Activated naive CD4-positive, alpha-beta T cell treated with anti-CD3 and anti-CD28 coated beads, Interleukin-2, amount 50 U/mL, for 72 hours (primary cell): ENCODE results near the gene OPRM1. TPM values are rescaled to one million over a fixed set of nuclear protein-coding genes. Genes with fewer than 3 reads are reported as not detected.
A peak's percentile ranks its signal among the peaks of the same experiment; 100 is the strongest.
"Not testable (repeated sequence)": the region's sequence is repeated elsewhere in the genome, so short reads cannot be mapped to it uniquely, and the experiment has no call there.

ENCODE experiments used
- ATAC-seq, 2 donors: fragments of 150-1000 bp; cut with Tn5 transposase; 2 replicates each; pipeline ENCODE4 v1.10.0; 2021; ENCODE audit warnings: mild to moderate bottlenecking in 2 of 2, moderate library complexity in 2 of 2
- DNase-seq, 2 donors: peaks; one replicate each; pipeline ENCODE4 v3.0.0; 2021 to 2022; ENCODE audit warnings: low spot score in 2 of 2
- H3K27ac Mint-ChIP-seq, 2 donors: one replicate each; pipeline ENCODE4 v1.8.0; 2022; ENCODE audit warnings: mild to moderate bottlenecking in 2 of 2, mixed read lengths in 2 of 2
- H3K36me3 Mint-ChIP-seq, 2 donors: one replicate each; pipeline ENCODE4 v1.8.0; 2022; ENCODE audit warnings: mixed read lengths in 2 of 2
- H3K9me3 Mint-ChIP-seq, 2 donors: one replicate each; pipeline ENCODE4 v1.8.0; 2022; ENCODE audit warnings: mixed read lengths in 2 of 2
- total RNA-seq, 2 donors: library from RNA; stranded (reverse); gene quantifications; one replicate each; pipeline ENCODE4 v1.2.3, GENCODE V29; 2022

Gene OPRM1
- total RNA-seq, 2 donors from 2014 or later, result not detected

- no peak for ATAC-seq
- Mint-ChIP-seq H3K27ac (peak overlapping the region; percentile 15 to 27), H3K9me3 (no peaks in the 10 kb centered on the region)
Observed at GRCh38 chr6:154234019-154234772, 195.2 kb downstream of the OPRM1 start.

DNA sequence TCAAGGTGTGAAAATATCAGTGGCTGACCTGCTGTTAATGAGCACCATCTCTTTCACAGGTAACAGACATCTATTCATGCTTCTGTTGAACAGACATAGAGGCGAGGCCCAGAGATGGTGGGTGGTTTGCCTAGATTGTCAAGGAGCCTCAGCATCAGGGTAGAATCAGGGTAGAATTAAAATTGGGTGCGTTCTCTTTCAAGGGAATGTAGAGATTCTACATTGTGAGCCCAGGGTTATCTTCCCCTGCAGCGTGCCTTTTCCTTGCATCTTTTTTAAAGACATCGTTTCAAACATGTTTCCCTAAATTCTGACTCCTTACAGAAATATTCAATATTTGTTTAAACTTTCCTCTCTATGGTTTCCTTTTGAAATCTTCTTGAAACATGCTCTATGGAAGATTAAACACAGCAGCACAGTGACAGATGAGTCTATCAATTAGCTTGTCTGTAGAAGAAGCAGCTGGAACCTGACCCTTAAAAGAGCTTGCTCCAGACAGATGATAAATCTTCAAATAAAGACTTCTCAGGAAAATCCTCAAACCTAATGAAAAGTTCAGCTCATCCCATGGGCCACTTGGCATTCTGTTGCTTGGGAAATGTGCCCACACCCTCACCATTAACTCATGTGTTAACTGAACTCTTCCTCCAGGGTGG is 197.7 kb downstream of the OPRM1 start:
- Mint-ChIP-seq H3K27ac (peak overlapping the region in 1 of 2 donors; percentile 68), H3K36me3 (no peaks in the 10 kb centered on the region), H3K9me3 (no peaks in the 10 kb centered on the region)
- ATAC-seq (no peak), DNase-seq (no peak)

More at GRCh38 chr6:154234019-154234772, 195.2 kb downstream of the OPRM1 start:
- DNase-seq, result no peak
- peaks cover 0 to 12% of the 10 kb centered on the region in 2 donors for H3K36me3 Mint-ChIP-seq

DNA sequence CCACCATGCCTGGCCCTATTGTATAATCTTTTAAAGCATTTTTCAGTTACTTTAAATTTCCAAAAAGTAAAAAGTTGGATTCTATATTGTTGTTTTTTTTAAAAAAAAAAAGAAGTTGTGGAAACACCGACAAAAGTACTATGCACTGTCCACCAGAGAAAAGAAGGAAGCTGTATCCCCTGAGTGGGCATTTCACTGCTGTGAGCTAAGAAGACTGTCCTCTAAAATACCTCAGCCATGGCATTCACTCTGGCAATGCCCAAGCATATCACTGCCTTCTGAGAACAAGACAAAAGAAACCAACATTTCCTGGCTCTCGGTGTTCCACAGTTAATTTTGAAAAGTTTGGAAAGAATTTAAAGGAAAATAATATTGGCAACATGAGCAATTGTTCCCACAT is 199.8 kb downstream of the OPRM1 start:
- ATAC-seq (no peak), DNase-seq (no peak)
- Mint-ChIP-seq H3K27ac (peak overlapping the region in 1 of 2 donors; percentile 82), H3K36me3 (peaks cover 12 to 18% of the 10 kb centered on the region in 2 donors), H3K9me3 (peaks cover 10% of the 10 kb centered on the region in 2 donors)

DNA sequence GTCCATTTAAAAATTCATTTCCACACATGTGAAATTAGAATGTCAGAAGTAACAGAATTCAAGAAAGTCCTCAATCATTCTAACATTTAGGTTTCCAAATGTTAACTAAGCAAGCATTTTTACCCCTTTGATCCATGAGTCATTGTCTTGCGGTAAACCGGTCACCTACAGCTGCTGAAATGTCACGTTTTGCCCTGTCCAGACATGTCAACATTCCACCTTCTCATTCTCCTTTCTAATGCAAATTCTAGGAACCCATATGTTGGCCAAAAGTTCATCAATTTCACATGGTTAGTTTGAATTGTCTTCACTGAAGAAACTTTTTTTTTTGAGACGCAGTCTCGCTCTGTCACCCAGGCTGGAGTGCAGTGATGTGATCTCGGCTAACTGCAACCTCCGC is 200.4 kb downstream of the OPRM1 start:
- ATAC-seq (peak; percentile 59 to 86), DNase-seq (no peak)
- Mint-ChIP-seq H3K9me3 (peaks cover 10% of the 10 kb centered on the region in 2 donors), H3K36me3 (peaks cover 12 to 19% of the 10 kb centered on the region in 2 donors), H3K27ac (peak overlapping the region; percentile 32 to 82)

DNA sequence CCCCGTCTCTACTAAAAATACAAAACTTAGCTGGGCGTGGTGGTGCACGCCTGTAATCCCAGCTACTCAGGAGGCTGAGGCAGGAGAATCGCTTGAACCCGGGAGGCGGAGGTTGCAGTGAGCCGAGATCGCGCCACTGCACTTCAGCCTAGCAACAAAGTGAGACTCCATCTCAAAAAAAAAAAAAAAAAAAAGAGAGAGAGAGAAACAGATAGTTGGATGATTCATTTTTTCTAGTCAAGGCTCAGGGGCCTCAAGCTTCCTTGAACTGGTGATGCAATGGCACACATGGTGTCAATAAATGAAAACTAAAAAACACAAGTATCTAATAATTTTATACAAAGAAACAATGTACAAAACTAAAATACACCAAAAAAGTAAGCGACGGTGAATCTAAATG is 202.0 kb downstream of the OPRM1 start:
- Mint-ChIP-seq H3K36me3 (peaks cover 19 to 23% of the 10 kb centered on the region in 2 donors), H3K9me3 (peaks cover 10% of the 10 kb centered on the region in 2 donors), H3K27ac (peak overlapping the region; percentile 90 to 98)
- DNase-seq, result not testable (repeated sequence)
- peak; percentile 35 to 72 for ATAC-seq

DNA sequence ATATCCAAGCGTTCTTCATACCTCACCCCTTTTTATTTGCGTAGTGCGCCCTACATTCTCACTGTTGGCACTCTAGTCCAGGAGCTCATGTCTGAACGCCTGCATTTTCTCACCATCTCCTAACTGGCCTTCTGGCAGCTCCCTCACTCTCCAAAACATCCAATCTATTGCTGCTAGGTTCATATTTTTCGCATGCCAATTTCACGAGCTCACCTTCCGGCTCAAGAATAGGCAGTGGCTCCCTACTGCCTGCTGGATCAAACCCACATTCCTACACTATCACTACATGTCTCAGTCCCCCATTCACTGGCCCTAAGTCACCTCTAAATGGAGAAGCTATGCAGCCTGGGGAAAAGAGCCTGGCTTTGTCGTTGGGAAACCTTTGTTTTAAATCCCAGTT is 202.5 kb downstream of the OPRM1 start:
- DNase-seq, result no peak
- ATAC-seq, result no peak
- H3K36me3 Mint-ChIP-seq, result peaks cover 24 to 27% of the 10 kb centered on the region in 2 donors
- peak overlapping the region; percentile 90 to 98 for H3K27ac Mint-ChIP-seq
- peaks cover 10% of the 10 kb centered on the region in 2 donors for H3K9me3 Mint-ChIP-seq

DNA sequence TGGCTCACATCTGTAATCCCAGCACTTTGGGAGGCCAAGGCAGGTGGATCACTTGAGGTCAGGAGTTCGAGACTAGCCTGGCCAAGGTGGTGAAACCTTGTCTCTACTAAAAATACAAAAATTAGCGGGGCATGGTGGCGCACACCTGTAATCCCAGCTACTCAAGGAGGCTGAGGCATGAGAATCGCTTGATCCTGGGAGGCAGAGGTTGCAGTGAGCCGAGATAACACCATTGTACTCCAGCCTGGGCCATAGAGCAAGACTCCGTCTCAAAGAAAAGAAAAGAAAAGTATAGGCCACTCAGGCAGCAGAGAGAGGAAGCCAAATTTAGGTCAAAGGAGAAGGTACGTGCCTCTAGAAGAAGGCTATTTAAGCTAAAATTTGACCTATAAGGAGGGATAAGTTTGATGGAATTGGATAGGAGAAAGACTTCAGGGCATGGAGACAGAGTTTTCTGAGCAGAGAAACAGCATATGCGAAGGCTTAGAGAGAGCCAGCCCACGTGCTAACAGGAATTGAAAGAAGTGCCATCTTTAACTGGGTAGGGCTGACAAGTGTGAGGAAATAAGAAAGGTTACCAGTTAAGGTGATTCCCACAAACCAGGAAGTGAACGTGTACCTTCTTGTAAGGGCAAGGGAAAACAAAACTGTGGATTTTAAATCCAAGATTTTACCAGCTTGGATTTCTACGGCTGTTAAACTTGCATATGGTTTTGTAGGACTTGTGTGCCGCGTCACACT is 203.7 kb downstream of the OPRM1 start:
- H3K36me3 Mint-ChIP-seq, result peaks cover 25 to 33% of the 10 kb centered on the region in 2 donors
- H3K27ac Mint-ChIP-seq, result peak overlapping the region; percentile 58 to 90
- ATAC-seq (no peak), DNase-seq (no peak)
- H3K9me3 Mint-ChIP-seq, result peaks cover 10% of the 10 kb centered on the region in 2 donors

DNA sequence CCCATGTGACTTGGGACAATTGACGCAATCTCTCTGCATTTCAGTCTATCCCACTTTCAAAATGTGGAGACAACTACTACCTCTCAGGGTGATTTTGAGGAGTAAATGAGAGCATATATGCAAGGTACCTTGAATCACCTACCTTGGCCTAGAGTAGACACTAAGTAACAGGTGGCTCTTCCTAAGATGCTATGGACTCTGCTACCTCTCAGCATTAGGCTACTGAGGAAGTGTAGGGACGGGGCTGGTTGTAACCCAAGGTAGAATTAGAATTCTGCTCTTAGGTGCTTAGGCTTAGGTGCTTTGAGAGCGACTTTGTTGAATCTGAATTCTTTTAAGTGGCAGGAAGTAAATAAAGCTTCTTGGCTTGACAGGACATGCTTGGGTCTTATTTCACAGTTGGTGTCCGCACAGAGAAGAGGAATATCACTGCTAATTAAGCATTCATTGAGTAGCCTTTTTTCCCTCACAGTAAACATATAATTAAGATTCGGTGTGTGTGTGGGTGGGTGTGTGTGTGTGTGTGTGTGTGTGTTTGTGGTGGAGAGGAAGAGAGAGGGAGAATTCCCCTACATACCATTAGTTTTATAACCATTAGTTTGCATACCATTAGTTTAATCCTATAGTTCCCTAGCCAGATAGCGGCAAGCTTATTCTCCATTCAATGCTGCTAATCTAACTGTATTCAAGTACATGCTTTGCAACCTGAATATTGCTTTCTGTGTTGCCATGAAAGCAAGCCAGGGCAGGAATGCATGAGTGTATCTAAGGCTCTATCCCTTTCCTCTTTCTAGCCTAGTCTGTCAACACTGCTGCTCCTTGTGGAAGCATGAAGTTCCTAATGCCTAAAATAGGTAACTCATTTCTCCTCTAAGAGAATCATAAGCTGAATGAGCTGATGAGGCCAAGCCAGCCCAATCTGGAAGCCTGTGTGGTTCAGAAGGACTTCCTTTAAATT is 205.0 kb downstream of the OPRM1 start:
- peaks cover 25 to 33% of the 10 kb centered on the region in 2 donors for H3K36me3 Mint-ChIP-seq
- DNase-seq (no peak), ATAC-seq (no peak)
- H3K9me3 Mint-ChIP-seq, result peaks cover 10% of the 10 kb centered on the region in 2 donors
- peak overlapping the region in 1 of 2 donors; percentile 90 for H3K27ac Mint-ChIP-seq

DNA sequence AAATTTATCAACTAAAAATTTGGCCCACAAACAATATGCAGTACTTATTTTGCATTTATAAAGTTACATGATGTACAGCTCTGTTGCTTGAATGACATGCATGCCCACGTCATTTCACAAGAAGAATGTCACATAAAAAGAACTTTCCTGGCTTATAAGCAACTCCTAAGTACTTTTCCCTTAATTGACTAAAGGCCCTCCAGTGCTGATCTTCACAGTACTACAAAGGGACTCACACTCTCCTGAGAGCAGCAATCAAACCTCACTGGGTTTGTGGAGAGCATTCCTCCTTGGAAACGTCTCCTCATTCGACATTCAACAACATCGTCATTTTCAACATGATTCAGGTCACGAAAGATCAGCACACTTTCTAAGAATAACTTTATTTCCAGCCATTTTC is 206.5 kb downstream of the OPRM1 start:
- DNase-seq (no peak), ATAC-seq (peak in 1 of 2 donors; percentile 38)
- peak overlapping the region; percentile 77 to 90 for H3K27ac Mint-ChIP-seq
- peaks cover 10% of the 10 kb centered on the region in 2 donors for H3K9me3 Mint-ChIP-seq
- peaks cover 25 to 33% of the 10 kb centered on the region in 2 donors for H3K36me3 Mint-ChIP-seq

GRCh38 chr6:154246723-154247118 is 207.7 kb downstream of the OPRM1 start:
- DNase-seq (no peak), ATAC-seq (no peak)
- Mint-ChIP-seq H3K27ac (peak overlapping the region; percentile 77 to 90), H3K36me3 (peaks cover 30 to 33% of the 10 kb centered on the region in 2 donors), H3K9me3 (peaks cover 10 to 15% of the 10 kb centered on the region in 2 donors)

- peak overlapping the region; percentile 34 to 90 for H3K27ac Mint-ChIP-seq
- peak; percentile 48 to 65 for ATAC-seq
- H3K9me3 Mint-ChIP-seq, result peaks cover 10 to 20% of the 10 kb centered on the region in 2 donors
- peaks cover 33% of the 10 kb centered on the region in 2 donors for H3K36me3 Mint-ChIP-seq
- no peak for DNase-seq
Observed at GRCh38 chr6:154247119-154247861, 208.2 kb downstream of the OPRM1 start.

DNA sequence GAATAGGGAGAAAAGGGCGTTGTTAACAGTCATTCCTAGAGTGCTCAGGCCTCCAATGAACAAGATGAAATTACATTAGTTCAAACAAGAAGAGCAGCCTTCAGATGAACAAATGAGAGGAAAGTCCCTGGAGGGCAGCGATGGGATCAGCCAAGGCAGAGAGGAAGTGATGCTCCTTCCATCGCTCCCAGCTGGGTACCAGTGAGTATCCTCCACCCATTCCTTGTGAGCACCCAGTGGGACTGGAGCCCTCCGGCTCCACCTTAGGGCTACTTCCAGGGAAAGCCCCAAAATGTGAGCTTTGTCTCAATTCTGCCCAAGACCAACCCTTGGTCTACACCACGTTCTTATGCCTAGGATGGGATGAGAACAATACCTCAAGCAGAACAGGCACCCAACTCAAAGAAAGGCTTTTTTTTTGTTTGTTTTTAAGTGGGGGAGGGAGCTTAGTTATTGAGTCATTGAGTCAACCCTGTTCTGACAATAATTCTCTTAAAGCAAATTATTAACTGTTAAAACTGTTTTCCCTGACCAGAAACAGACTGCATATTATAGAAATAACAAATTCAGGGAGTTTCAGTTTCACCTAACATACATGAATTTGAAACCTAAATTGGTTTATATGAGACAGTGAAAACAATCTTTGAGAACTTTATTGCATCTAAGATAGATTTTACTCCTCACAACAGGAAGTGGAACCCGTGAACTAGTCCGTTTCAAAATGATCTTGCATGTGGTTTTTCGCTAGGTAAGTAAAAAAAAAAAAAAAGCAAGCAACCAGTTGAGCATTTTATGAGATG is 210.7 kb downstream of the OPRM1 start:
- ATAC-seq, result peak; percentile 70 to 77
- Mint-ChIP-seq H3K27ac (peak overlapping the region; percentile 84 to 90), H3K36me3 (peaks cover 25% of the 10 kb centered on the region in 2 donors), H3K9me3 (peaks cover 5 to 17% of the 10 kb centered on the region in 2 donors)
- DNase-seq, result peak in 1 of 2 donors; percentile 64

DNA sequence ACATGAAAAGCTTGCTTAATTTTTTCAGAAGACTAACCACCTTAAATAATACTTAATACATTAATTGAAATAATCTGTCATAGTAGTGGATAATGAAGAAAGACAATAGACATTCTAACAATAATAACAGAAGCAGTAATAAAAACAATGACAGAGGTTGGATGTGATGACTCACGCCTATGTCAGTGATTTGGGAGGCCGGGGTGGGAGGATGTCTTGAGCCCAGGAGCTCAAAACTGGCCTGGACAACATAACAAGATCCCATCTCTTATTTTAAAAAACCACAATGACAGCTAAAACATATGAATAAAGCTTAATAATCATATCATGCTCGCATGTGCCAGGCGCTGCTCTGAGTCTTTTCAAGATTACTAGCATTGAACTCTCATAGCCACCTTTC is 212.1 kb downstream of the OPRM1 start:
- no peak for ATAC-seq
- peak overlapping the region in 1 of 2 donors; percentile 29 for H3K27ac Mint-ChIP-seq
- H3K36me3 Mint-ChIP-seq, result peaks cover 29 to 39% of the 10 kb centered on the region in 2 donors
- DNase-seq, result no peak
- H3K9me3 Mint-ChIP-seq, result peaks cover 12 to 30% of the 10 kb centered on the region in 2 donors

- H3K36me3 Mint-ChIP-seq, result peaks cover 25 to 39% of the 10 kb centered on the region in 2 donors
- ATAC-seq (no peak), DNase-seq (no peak)
- H3K27ac Mint-ChIP-seq, result peak overlapping the region in 1 of 2 donors; percentile 29
- peaks cover 19 to 41% of the 10 kb centered on the region in 2 donors for H3K9me3 Mint-ChIP-seq
Observed at GRCh38 chr6:154252678-154253077, 213.6 kb downstream of the OPRM1 start.
